Measurements from ENCODE around the gene LSP1.

The LSP1 gene

GRCh38 chr11:1823376-1824220, 29.3 kb upstream of the LSP1 start:
- Histone ChIP-seq H3K27me3 (no peaks in the 10 kb centered on the region; the same call in 1 of the 2 replicates), H3K4me1 (peaks cover 10% of the 10 kb centered on the region), H3K9me3 (no peaks in the 10 kb centered on the region), H3K4me3 (ENCODE audit: low read depth, low read length) (no peak overlapping the region), H3K36me3 (no peaks in the 10 kb centered on the region)
- TF ChIP-seq CTCF (IDR thresholded peaks at IDR 0.05; ENCODE audit: low read depth, low read length) = no peak
- no peak for DNase-seq

- H3K9me3 ChIP-seq = no peaks in the 10 kb centered on the region
- H3K36me3 ChIP-seq = no peaks in the 10 kb centered on the region
- DNase-seq = no peak
- H3K4me3 ChIP-seq (ENCODE audit: low read depth, low read length) = no peak overlapping the region
- no peaks in the 10 kb centered on the region; the same call in 1 of the 2 replicates for H3K27me3 ChIP-seq
- H3K4me1 ChIP-seq = peaks cover 10% of the 10 kb centered on the region
- TF ChIP-seq CTCF (IDR thresholded peaks at IDR 0.05; ENCODE audit: low read depth, low read length) = no peak
Measured at GRCh38 chr11:1824221-1825038, 28.5 kb upstream of the LSP1 start.

GRCh38 chr11:1825039-1825740, 27.7 kb upstream of the LSP1 start:
- peaks cover 10% of the 10 kb centered on the region for H3K4me1 ChIP-seq
- no peaks in the 10 kb centered on the region for H3K36me3 ChIP-seq
- no peak for DNase-seq
- H3K4me3 ChIP-seq (ENCODE audit: low read depth, low read length) = no peak overlapping the region
- no peak; the same call in 1 of the 2 replicates for TF ChIP-seq CTCF (IDR thresholded peaks at IDR 0.05; ENCODE audit: low read depth, low read length)
- H3K9me3 ChIP-seq = no peaks in the 10 kb centered on the region
- no peaks in the 10 kb centered on the region; the same call in 1 of the 2 replicates for H3K27me3 ChIP-seq

- TF ChIP-seq CTCF (IDR thresholded peaks at IDR 0.05; ENCODE audit: low read depth, low read length) = no peak
- Histone ChIP-seq H3K27me3 (no peaks in the 10 kb centered on the region; the same call in 1 of the 2 replicates), H3K36me3 (no peaks in the 10 kb centered on the region), H3K9me3 (no peaks in the 10 kb centered on the region), H3K4me1 (peaks cover 10% of the 10 kb centered on the region), H3K4me3 (ENCODE audit: low read depth, low read length) (no peak overlapping the region)
- DNase-seq = no peak
Measured at GRCh38 chr11:1825785-1826451, 27.0 kb upstream of the LSP1 start.

- DNase-seq = peak; percentile 41
- Histone ChIP-seq H3K4me1 (peaks cover 10% of the 10 kb centered on the region), H3K36me3 (no peaks in the 10 kb centered on the region), H3K27me3 (no peaks in the 10 kb centered on the region; the same call in 1 of the 2 replicates), H3K9me3 (no peaks in the 10 kb centered on the region), H3K4me3 (ENCODE audit: low read depth, low read length) (no peak overlapping the region)
- TF ChIP-seq CTCF (IDR thresholded peaks at IDR 0.05; ENCODE audit: low read depth, low read length) = peak; percentile 40
Measured at GRCh38 chr11:1826552-1827094, 26.3 kb upstream of the LSP1 start.
